GM19395 (cell line): ENCODE data around the gene PROM1.

Experiments
- ATAC-seq: cut with Tn5 transposase; IDR thresholded peaks from one replicate; pipeline ENCODE4 v1.9.1; 2021; ENCODE audit warnings: mild to moderate bottlenecking, moderate library complexity; ENCODE audit not compliant: unreplicated experiment

Gene PROM1

GRCh38 chr4:16110661-16111290 lies 27.0 kb upstream of the PROM1 start:
- no peak for ATAC-seq

GRCh38 chr4:16110199-16110598 lies 26.4 kb upstream of the PROM1 start:
- no peak for ATAC-seq

- ATAC-seq = no peak
Observed at GRCh38 chr4:16109256-16109655, 25.4 kb upstream of the PROM1 start.

GRCh38 chr4:16106956-16107355 lies 23.1 kb upstream of the PROM1 start:
- ATAC-seq = no peak

GRCh38 chr4:16104520-16104919 lies 20.7 kb upstream of the PROM1 start:
- ATAC-seq = no peak

GRCh38 chr4:16102356-16102755 lies 18.5 kb upstream of the PROM1 start:
- no peak for ATAC-seq

- ATAC-seq = no peak
Observed at GRCh38 chr4:16100833-16101232, 17.0 kb upstream of the PROM1 start.

- no peak for ATAC-seq
Observed at GRCh38 chr4:16092682-16093319, 9.0 kb upstream of the PROM1 start.

- no peak for ATAC-seq
Observed at GRCh38 chr4:16090096-16090705, 6.4 kb upstream of the PROM1 start.

- no peak for ATAC-seq
Observed at GRCh38 chr4:16089156-16089555, 5.3 kb upstream of the PROM1 start.

- ATAC-seq = no peak
Observed at GRCh38 chr4:16088601-16089000, 4.8 kb upstream of the PROM1 start.

- ATAC-seq = peak; percentile 67
Observed at GRCh38 chr4:16085822-16086221, 2.0 kb upstream of the PROM1 start.

GRCh38 chr4:16082426-16083240 lies 1.2 kb downstream of the PROM1 start:
- ATAC-seq = no peak

- ATAC-seq = no peak
Observed at GRCh38 chr4:16082041-16082425, 1.8 kb downstream of the PROM1 start.

- peak; percentile 74 for ATAC-seq
Observed at GRCh38 chr4:16079046-16079445, 4.8 kb downstream of the PROM1 start.

GRCh38 chr4:16078195-16078760 lies 5.5 kb downstream of the PROM1 start:
- no peak for ATAC-seq

GRCh38 chr4:16077786-16078185 lies 6.0 kb downstream of the PROM1 start:
- no peak for ATAC-seq

GRCh38 chr4:16075975-16076757 lies 7.7 kb downstream of the PROM1 start:
- ATAC-seq = no peak

- no peak for ATAC-seq
Observed at GRCh38 chr4:16075061-16075460, 8.8 kb downstream of the PROM1 start.

- no peak for ATAC-seq
Observed at GRCh38 chr4:16072168-16072567, 11.7 kb downstream of the PROM1 start.

GRCh38 chr4:16070203-16070602 lies 13.6 kb downstream of the PROM1 start:
- no peak for ATAC-seq
